IMR-90 (cell line): ENCODE results near the gene TRAF3. TPM values are rescaled to one million over a fixed set of nuclear protein-coding genes. Genes with fewer than 3 reads are reported as not detected.

ENCODE experiments used
- ATAC-seq: fragments of 200-7000 bp; cut with Tn5 transposase; 2 replicates; pipeline ENCODE4 v1.9.1; 2020; ENCODE audit warnings: low read depth, mild to moderate bottlenecking, moderate library complexity
- BruUV-seq: library from RNA; stranded (reverse); fragments of 400-500 nt; replicated peaks from 2 replicates; lab custom pipeline; 2021; lab: Mats Ljungman, UMichigan
- CTCF ChIA-PET: fragments of 300-600 bp; formaldehyde crosslinking; extraction: SDS; loops from one replicate; lab custom pipeline; 2021; ENCODE audit warnings: antibody characterized with exemption; lab: Yijun Ruan, JAX
- POLR2A ChIA-PET: fragments of 300-600 bp; sonication (Branson Sonifier 250); formaldehyde crosslinking; loops from one replicate; lab custom pipeline; 2022; ENCODE audit warnings: antibody characterized with exemption; ENCODE audit not compliant: unreplicated experiment; lab: Charles Lee
- DNase-seq: peaks from one replicate; pipeline ENCODE4 v3.0.0; 2013
- H2AFZ ChIP-seq: replicated peaks from 2 replicates; pipeline ENCODE3; 2013; ENCODE audit warnings: low read length, mild to moderate bottlenecking; ENCODE audit not compliant: poor library complexity
- H2AK5ac ChIP-seq: 2 replicates; pipeline ENCODE4 v1.6.1; 2013; ENCODE audit warnings: low read depth, low read length, inconsistent platforms
- H2AK9ac ChIP-seq: replicated peaks from 2 replicates; pipeline ENCODE3; 2013; ENCODE audit warnings: mild to moderate bottlenecking, low read depth, low read length, moderate library complexity; ENCODE audit not compliant: poor library complexity
- H2BK120ac ChIP-seq: 2 replicates; pipeline ENCODE4 v1.6.1; 2013; ENCODE audit warnings: low read depth, low read length, inconsistent platforms
- H2BK15ac ChIP-seq: 3 replicates; pipeline ENCODE4 v1.6.1; 2013; ENCODE audit warnings: low read depth, low read length, inconsistent platforms
- H2BK20ac ChIP-seq: 2 replicates; pipeline ENCODE4 v1.6.1; 2013; ENCODE audit warnings: low read depth, mild to moderate bottlenecking, inconsistent platforms, low read length, moderate library complexity
- H2BK5ac ChIP-seq: 2 replicates; pipeline ENCODE4 v1.6.1; 2013; ENCODE audit warnings: mild to moderate bottlenecking, low read depth, low read length, inconsistent platforms; ENCODE audit not compliant: poor library complexity, severe bottlenecking
- H3K14ac ChIP-seq: replicated peaks from 2 replicates; pipeline ENCODE4 v1.6.1; 2013; ENCODE audit warnings: low read depth, low read length, inconsistent platforms
- H3K18ac ChIP-seq: 2 replicates; pipeline ENCODE4 v1.6.1; 2013; ENCODE audit warnings: low read depth, low read length, control low read depth
- H3K23ac ChIP-seq: 2 replicates; pipeline ENCODE4 v1.6.1; 2013; ENCODE audit warnings: low read depth, low read length, inconsistent platforms
- H3K27ac ChIP-seq: 2 replicates; pipeline ENCODE4 v1.5.1; 2013; ENCODE audit warnings: mild to moderate bottlenecking, control low read depth, low read length; ENCODE audit not compliant: insufficient read depth
- H3K27me3 ChIP-seq: 2 replicates; pipeline ENCODE4 v1.6.1; 2013; ENCODE audit warnings: low read length; ENCODE audit not compliant: control insufficient read depth, insufficient read depth
- H3K36me3 ChIP-seq: 2 replicates; pipeline ENCODE4 v1.6.1; 2013; ENCODE audit warnings: low read length, mixed read lengths; ENCODE audit not compliant: control insufficient read depth, insufficient read depth
- H3K4ac ChIP-seq: 2 replicates; pipeline ENCODE4 v1.6.1; 2013; ENCODE audit warnings: low read depth, low read length, inconsistent platforms
- H3K4me1 ChIP-seq: 2 replicates; pipeline ENCODE4 v1.6.1; 2013; ENCODE audit warnings: low read length, mixed read lengths; ENCODE audit not compliant: control insufficient read depth, insufficient read depth
- H3K4me2 ChIP-seq: 2 replicates; pipeline ENCODE4 v1.6.1; 2013; ENCODE audit warnings: low read depth, mild to moderate bottlenecking, control low read depth, low read length, moderate library complexity
- H3K4me3 ChIP-seq: 2 replicates; pipeline ENCODE4 v1.5.1; 2013; ENCODE audit warnings: low read depth, mild to moderate bottlenecking, control low read depth, low read length, moderate library complexity; ENCODE audit not compliant: insufficient read depth
- H3K56ac ChIP-seq: 2 replicates; pipeline ENCODE4 v1.6.1; 2013; ENCODE audit warnings: low read length, inconsistent platforms; ENCODE audit not compliant: insufficient read depth; ENCODE audit errors: extremely low read depth
- H3K79me1 ChIP-seq, 2 experiments: 2 replicates each; pipeline ENCODE4 v1.6.1; 2013; ENCODE audit warnings: low read length in 2 of 2, inconsistent platforms in 1 of 2, low read depth in 1 of 2
- H3K9ac ChIP-seq: 2 replicates; pipeline ENCODE4 v1.6.1; 2013; ENCODE audit warnings: low read depth, low read length, control low read depth
- H3K9me1 ChIP-seq: 2 replicates; pipeline ENCODE4 v1.6.1; 2013; ENCODE audit warnings: low read length, inconsistent platforms; ENCODE audit not compliant: insufficient read depth
- H3K9me3 ChIP-seq: 2 replicates; pipeline ENCODE4 v1.6.1; 2013; ENCODE audit warnings: low read length; ENCODE audit not compliant: control insufficient read depth, insufficient read depth
- H4K20me1 ChIP-seq: 2 replicates; pipeline ENCODE4 v1.6.1; 2013; ENCODE audit warnings: low read length, inconsistent platforms; ENCODE audit not compliant: insufficient read depth
- H4K5ac ChIP-seq: 2 replicates; pipeline ENCODE4 v1.6.1; 2013; ENCODE audit warnings: mild to moderate bottlenecking, low read depth, low read length, control low read depth
- H4K8ac ChIP-seq, 2 experiments: 2 replicates each; pipeline ENCODE4 v1.6.1; 2013; ENCODE audit warnings: low read depth in 2 of 2, low read length in 2 of 2, control low read depth in 1 of 2, inconsistent platforms in 1 of 2
- H4K91ac ChIP-seq: 2 replicates; pipeline ENCODE4 v1.6.1; 2013; ENCODE audit warnings: low read depth, low read length, inconsistent platforms; ENCODE audit not compliant: insufficient read depth
- BHLHE40 ChIP-seq: fragments of 150-350 bp; IDR thresholded peaks from 2 replicates; pipeline ENCODE4 v1.6.1; 2016; ENCODE audit warnings: mild to moderate bottlenecking, low read depth, low read length
- CEBPB ChIP-seq: IDR thresholded peaks from 2 replicates; pipeline ENCODE4 v1.6.1; 2012; ENCODE audit warnings: low read depth, low read length, improper control_type of control experiment
- CHD1 ChIP-seq: IDR thresholded peaks from 2 replicates; pipeline ENCODE4 v1.6.1; 2012; ENCODE audit warnings: low read depth, low read length, improper control_type of control experiment
- FOS ChIP-seq: fragments of 150-350 bp; IDR thresholded peaks from 2 replicates; pipeline ENCODE4 v1.6.1; 2016; ENCODE audit warnings: low read depth, low read length
- MAFK ChIP-seq: IDR thresholded peaks from 2 replicates; pipeline ENCODE4 v1.6.1; 2012; ENCODE audit warnings: low read depth, low read length, improper control_type of control experiment
- MAZ ChIP-seq: IDR thresholded peaks from 2 replicates; pipeline ENCODE4 v1.6.1; 2012; ENCODE audit warnings: low read depth, mild to moderate bottlenecking, low read length, improper control_type of control experiment, moderate library complexity, borderline replicate concordance
- MXI1 ChIP-seq: IDR thresholded peaks from 2 replicates; pipeline ENCODE4 v1.6.1; 2012; ENCODE audit warnings: low read depth, mild to moderate bottlenecking, low read length, moderate library complexity, borderline replicate concordance
- NFE2L2 ChIP-seq: fragments of 150-350 bp; IDR thresholded peaks from 2 replicates; pipeline ENCODE4 v1.6.1; 2016; ENCODE audit warnings: low read depth, mild to moderate bottlenecking, low read length
- POLR2A ChIP-seq: IDR thresholded peaks from 2 replicates; pipeline ENCODE4 v1.6.1; 2012; ENCODE audit warnings: mild to moderate bottlenecking, low read depth, low read length
- RAD21 ChIP-seq: IDR thresholded peaks from 2 replicates; pipeline ENCODE4 v1.6.1; 2012; ENCODE audit warnings: low read length, improper control_type of control experiment
- RCOR1 ChIP-seq: IDR thresholded peaks from 2 replicates; pipeline ENCODE4 v1.6.1; 2012; ENCODE audit warnings: mild to moderate bottlenecking, low read length, improper control_type of control experiment; ENCODE audit not compliant: insufficient replicate concordance
- RFX5 ChIP-seq: IDR thresholded peaks from 2 replicates; pipeline ENCODE4 v1.8.0; 2012; ENCODE audit warnings: low read depth, mild to moderate bottlenecking, low read length, moderate library complexity
- SMC3 ChIP-seq: fragments of 150-350 bp; IDR thresholded peaks from 2 replicates; pipeline ENCODE4 v1.6.1; 2016; ENCODE audit warnings: low read depth, mild to moderate bottlenecking, antibody characterized with exemption, low read length, moderate library complexity
- USF2 ChIP-seq: fragments of 150-350 bp; IDR thresholded peaks from 2 replicates; pipeline ENCODE4 v1.6.1; 2017; ENCODE audit warnings: mild to moderate bottlenecking, antibody characterized with exemption, low read length, low read depth
- WGBS, 2 experiments: methylation state at CpG; one replicate each; pipeline versions ENCODE4 v1.1.5 to v1.1.7; 2013; ENCODE audit warnings: missing lambda C conversion rate in 2 of 2; ENCODE audit not compliant: insufficient read length in 1 of 2; ENCODE audit errors: extremely low coverage in 2 of 2; 5-methylcytosine and 5-hydroxymethylcytosine counted together
- dilution Hi-C: fragments of 300-500 bp; cut with HindIII; formaldehyde crosslinking; loops from one replicate; pipeline ENCODE4 v1.14.3; 2018; ENCODE audit warnings: low sequenced_read_pairs; ENCODE audit not compliant: unreplicated experiment
- in situ Hi-C: fragments of 300-500 bp; cut with MboI; formaldehyde crosslinking; loops from 3 replicates; pipeline ENCODE4 v1.14.3; 2019; ENCODE audit warnings: low sequenced_read_pairs, inconsistent platforms, mixed read lengths
- intact Hi-C: fragments of 100-400 bp; cut with micrococcal nuclease; formaldehyde crosslinking; loops from 2 replicates; pipeline ENCODE4 v1.10.0; 2022
- polyA plus RNA-seq, 3 experiments: library from polyadenylated mRNA; depleted of rRNA; stranded (reverse); fragments of >200 nt; gene quantifications; 2 replicates each; pipeline ENCODE4 v1.2.3, GENCODE V29; 2012; ENCODE audit warnings: low replicate concordance in 1 of 3
- total RNA-seq: library from RNA; depleted of rRNA; stranded (reverse); fragments of >200 nt; gene quantifications from 2 replicates; pipeline ENCODE4 v1.2.3, GENCODE V29; 2012
- TF ChIP-seq, protein P1 (sequence below): fragments of 150-350 bp; IDR thresholded peaks from 2 replicates; pipeline ENCODE4 v1.6.1; 2016; ENCODE audit warnings: low read depth, mild to moderate bottlenecking, low read length, moderate library complexity, borderline replicate concordance
- TF ChIP-seq, protein P2 (sequence below): conservative IDR thresholded peaks from 2 replicates; pipeline ENCODE4 v1.5.1; 2012; ENCODE audit warnings: mild to moderate bottlenecking, low read depth, low read length, improper control_type of control experiment

Gene TRAF3
- total and polyA plus RNA-seq, 2 of the 4 experiments (the other 2 are of a cell fraction), result 21.2 to 25.3 TPM

DNA sequence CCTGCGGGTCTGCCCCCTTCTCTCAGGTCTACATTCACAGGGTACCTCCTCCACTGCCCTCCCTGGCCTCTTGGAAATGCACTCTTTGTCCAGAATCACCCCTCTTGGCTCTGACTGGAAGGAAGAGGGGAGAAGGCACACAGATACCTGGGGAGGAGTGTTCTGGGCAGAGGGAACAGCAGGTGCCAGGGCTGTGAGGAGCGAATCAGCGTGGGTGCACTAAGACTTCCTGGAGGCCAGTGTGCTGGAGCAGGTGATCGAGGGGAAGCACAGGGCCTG is 8.3 kb upstream of the TRAF3 start:
- Histone ChIP-seq H2BK20ac (no peak overlapping the region), H3K9me1 (no peaks in the 10 kb centered on the region), H3K4me1 (no peaks in the 10 kb centered on the region), H3K18ac (no peak overlapping the region), H3K4me3 (no peak overlapping the region), H3K79me1 (no peaks in the 10 kb centered on the region), H4K5ac (no peak overlapping the region), H3K4ac (no peak overlapping the region), H3K23ac (no peak overlapping the region), H2AK5ac (no peak overlapping the region), H3K14ac (no peak overlapping the region), H2BK15ac (no peak overlapping the region), H3K9ac (no peak overlapping the region), H2AFZ (no peak overlapping the region), H3K27ac (no peak overlapping the region), H2AK9ac (no peak overlapping the region), H3K56ac (no peak overlapping the region), H4K20me1 (no peaks in the 10 kb centered on the region), H4K91ac (no peak overlapping the region), H3K36me3 (no peaks in the 10 kb centered on the region), H2BK120ac (no peak overlapping the region), H3K27me3 (peaks cover 16% of the 10 kb centered on the region), H4K8ac (no peak overlapping the region), H3K4me2 (no peak overlapping the region), H3K9me3 (no peaks in the 10 kb centered on the region), H2BK5ac (no peak overlapping the region)
- TF ChIP-seq NFE2L2 (no peak), CHD1 (no peak), BHLHE40 (no peak), USF2 (no peak), POLR2A (no peak), MXI1 (no peak), SMC3 (no peak), RAD21 (no peak), MAFK (no peak), RFX5 (no peak), FOS (no peak), MAZ (no peak), CEBPB (no peak), RCOR1 (no peak)
- TF ChIP-seq, protein P1, sequence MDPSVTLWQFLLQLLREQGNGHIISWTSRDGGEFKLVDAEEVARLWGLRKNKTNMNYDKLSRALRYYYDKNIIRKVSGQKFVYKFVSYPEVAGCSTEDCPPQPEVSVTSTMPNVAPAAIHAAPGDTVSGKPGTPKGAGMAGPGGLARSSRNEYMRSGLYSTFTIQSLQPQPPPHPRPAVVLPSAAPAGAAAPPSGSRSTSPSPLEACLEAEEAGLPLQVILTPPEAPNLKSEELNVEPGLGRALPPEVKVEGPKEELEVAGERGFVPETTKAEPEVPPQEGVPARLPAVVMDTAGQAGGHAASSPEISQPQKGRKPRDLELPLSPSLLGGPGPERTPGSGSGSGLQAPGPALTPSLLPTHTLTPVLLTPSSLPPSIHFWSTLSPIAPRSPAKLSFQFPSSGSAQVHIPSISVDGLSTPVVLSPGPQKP, result no peak
- TF ChIP-seq, protein P2, sequence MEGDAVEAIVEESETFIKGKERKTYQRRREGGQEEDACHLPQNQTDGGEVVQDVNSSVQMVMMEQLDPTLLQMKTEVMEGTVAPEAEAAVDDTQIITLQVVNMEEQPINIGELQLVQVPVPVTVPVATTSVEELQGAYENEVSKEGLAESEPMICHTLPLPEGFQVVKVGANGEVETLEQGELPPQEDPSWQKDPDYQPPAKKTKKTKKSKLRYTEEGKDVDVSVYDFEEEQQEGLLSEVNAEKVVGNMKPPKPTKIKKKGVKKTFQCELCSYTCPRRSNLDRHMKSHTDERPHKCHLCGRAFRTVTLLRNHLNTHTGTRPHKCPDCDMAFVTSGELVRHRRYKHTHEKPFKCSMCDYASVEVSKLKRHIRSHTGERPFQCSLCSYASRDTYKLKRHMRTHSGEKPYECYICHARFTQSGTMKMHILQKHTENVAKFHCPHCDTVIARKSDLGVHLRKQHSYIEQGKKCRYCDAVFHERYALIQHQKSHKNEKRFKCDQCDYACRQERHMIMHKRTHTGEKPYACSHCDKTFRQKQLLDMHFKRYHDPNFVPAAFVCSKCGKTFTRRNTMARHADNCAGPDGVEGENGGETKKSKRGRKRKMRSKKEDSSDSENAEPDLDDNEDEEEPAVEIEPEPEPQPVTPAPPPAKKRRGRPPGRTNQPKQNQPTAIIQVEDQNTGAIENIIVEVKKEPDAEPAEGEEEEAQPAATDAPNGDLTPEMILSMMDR, result no peak
- in situ Hi-C loops (no loop called here), dilution Hi-C loops (no loop called here), intact Hi-C loops (no loop called here)
- no TSS peak for BruUV-seq
- POLR2A ChIA-PET, result no interaction called here
- CTCF ChIA-PET, result no interaction called here
- WGBS, 2 experiments, result 88% methylated on average over 1 of the region's 4 CpGs; no CpG with 5 or more reads in 1 of the 2 experiments
- no peak for ATAC-seq
- no peak for DNase-seq
